ENCODE measurements around the gene MAPK4.

- TF ChIP-seq CTCF (conservative IDR thresholded peaks at IDR 0.05; ENCODE audit: low read length), result no peak
- TF ChIP-seq EZH2phosphoT487 (IDR thresholded peaks at IDR 0.05; ENCODE audit: borderline replicate concordance), result no peak
Measured at GRCh38 chr18:50611529-50611941, 51.6 kb downstream of the MAPK4 start.
